HG03139 (cell line): ENCODE data around the gene CUBN.

Experiments
- ATAC-seq: cut with Tn5 transposase; IDR thresholded peaks from one replicate; pipeline ENCODE4 v1.9.1; 2021; ENCODE audit not compliant: unreplicated experiment

Gene CUBN

GRCh38 chr10:16954280-16955030 lies 175.2 kb downstream of the CUBN start:
- ATAC-seq, result no peak

DNA sequence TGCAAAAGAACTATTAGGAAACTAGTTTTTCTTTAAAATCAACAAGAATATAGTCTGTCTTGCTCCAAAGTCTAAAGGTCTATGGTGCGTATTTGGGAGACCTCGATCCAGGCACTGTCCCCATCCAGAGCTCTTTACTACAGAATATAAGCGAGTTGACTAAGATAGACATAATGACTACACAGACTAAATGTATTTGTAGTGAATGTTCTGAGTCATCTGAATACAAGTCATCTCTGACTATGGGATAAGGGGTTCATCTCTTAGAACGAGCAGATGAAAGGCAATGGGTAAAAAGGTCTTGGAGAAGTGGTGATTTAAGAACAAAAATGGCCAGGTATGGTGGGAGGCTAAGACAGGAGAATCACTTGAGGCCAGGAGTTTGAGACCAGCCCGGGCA lies 176.3 kb downstream of the CUBN start:
- no peak for ATAC-seq

DNA sequence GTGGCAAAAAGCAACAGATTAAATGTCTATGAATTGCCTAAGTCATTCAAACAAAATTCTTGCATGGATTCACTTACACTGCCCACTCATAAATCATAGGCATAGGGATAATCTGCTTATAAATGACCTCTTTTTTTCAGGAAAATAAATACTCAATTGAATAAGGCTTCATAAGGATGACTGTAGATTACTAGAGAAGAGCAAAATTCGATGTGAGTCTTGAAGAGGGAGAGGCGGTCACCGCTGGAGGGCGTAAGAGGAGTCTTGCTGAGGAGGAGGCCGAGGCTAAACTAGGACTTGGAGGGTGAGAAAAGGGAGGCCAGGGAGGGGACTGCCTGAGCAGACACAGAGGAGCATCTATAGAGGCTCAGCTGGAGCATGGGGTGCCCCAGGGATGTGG lies 177.0 kb downstream of the CUBN start:
- no peak for ATAC-seq

GRCh38 chr10:16952080-16952479 lies 177.5 kb downstream of the CUBN start:
- ATAC-seq, result no peak

GRCh38 chr10:16950656-16951601 lies 178.7 kb downstream of the CUBN start:
- no peak for ATAC-seq

- ATAC-seq, result no peak
These were observed 179.8 kb downstream of the CUBN start for GRCh38 chr10:16949816-16950215.

- ATAC-seq, result no peak
These were observed 181.2 kb downstream of the CUBN start for GRCh38 chr10:16948361-16948760.

GRCh38 chr10:16947069-16947468 lies 182.5 kb downstream of the CUBN start:
- ATAC-seq, result no peak

DNA sequence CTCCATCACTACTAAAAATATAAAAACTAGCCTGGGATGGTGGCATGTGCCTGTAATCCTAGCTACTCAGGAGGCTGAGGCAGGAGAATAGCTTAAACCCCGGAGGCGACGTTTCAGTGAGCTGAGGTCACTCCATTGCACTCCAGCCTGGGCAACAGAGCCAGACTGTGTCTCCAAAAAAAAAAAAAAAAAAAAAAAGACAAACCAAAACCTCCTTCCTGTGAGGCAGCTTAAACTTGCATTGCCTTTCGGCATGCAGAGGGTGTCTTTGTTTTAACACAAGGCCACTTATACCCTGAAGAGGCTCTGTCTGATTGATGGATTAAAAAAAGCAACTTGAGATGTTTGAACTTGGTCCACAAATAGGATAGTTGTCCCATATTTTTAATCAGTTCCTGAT lies 184.0 kb downstream of the CUBN start:
- no peak for ATAC-seq

DNA sequence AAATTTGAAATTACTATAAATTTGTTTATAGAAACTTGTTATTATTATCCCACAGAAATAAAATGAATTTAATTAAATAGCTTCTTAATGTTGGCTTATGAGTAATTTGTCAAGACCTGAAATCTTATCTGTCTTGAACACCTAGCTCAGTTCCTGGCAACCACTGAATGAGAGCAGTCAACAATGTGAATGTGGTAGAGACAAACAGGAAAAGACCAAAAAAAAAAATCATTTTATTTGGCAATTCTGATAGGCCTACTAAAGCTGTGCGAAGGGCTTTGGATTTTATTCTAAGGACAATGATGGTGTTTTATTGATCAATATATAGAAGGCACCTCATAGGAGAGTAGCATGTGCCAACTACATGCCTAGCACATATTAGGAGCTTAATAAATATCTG lies 184.6 kb downstream of the CUBN start:
- ATAC-seq, result no peak

DNA sequence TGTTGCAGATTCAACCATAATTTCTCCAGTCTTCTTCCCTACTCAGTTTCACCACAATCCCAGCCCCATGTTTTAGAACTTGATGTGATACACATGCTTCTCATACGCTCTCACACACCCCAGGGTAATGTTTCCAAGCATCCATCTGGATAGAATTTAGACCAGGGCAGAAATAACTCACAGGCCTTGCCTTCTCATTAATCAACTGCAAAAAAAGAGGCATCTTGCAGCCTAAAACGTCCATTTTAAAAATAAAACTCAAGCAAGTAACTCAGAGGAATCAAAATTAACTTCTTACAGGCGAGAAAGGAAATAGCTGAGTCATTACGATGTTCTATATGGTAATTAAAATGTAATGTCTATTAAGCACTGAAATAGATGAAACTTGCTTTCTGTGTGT lies 185.2 kb downstream of the CUBN start:
- ATAC-seq, result no peak

DNA sequence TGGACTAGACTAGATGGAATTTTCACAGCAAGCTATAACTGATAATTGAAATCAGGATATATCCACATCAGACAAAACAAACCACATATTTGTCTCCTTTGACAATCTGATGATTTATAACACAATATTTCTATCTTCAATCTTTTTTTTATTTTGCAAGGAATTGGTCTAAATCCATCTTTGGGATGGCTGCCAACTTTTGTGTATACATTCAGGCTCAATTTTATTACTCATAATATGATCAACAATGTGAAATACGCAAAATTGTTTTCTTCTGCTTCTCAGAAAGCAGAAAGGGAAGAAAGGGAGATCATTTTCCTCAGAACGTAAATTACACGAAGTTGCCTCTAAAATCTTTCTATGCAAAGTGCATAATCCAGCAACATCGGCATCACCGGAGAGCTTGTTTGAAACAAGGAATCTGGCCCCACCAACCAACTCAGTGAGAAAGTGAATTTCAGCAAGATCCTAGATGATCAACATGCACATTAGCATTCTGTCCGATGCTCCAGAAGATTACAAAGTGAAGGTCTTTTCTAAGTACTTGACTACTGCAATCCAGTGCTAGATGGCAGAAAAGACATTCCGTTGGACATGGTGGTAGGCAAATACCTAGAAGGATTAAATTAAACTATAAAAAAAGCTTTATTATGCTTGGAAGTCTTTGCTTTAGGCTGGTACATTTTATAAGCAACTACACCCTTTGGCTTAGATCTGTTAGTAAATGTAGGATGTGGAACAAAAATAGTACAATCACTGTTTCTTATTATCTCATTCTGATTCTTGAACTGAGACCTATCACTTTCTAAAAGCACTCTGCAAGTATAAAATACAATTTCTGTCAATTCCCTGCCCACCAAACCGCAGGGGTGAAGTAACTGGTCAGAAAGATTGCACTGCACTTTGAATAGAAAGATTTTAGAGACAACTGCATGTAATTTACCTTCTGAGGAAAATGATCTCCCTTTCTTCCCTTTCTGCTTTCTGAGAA lies 186.0 kb downstream of the CUBN start:
- ATAC-seq, result no peak

- ATAC-seq, result no peak
These were observed 187.1 kb downstream of the CUBN start for GRCh38 chr10:16942381-16943078.

- no peak for ATAC-seq
These were observed 187.7 kb downstream of the CUBN start for GRCh38 chr10:16941870-16942269.

DNA sequence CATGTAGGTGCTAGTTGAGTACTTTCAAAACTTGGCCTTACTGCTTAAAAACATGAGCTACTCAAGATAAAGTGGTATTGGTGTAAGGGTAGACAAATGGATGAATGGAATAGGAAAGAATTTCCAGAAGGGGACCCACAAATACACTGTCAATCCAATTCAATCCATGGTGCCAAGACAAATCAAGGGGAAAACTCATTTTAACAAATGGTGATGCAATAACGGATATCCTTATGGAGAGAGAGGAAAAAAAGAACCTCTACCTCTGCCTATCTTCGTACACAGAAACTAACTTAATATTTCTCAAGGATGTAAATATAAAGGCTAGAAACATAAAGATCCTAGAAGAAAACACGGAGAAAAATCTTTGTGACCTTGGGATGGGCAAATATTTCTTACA lies 188.5 kb downstream of the CUBN start:
- ATAC-seq, result no peak

- ATAC-seq, result no peak
These were observed 190.7 kb downstream of the CUBN start for GRCh38 chr10:16938952-16939351.

DNA sequence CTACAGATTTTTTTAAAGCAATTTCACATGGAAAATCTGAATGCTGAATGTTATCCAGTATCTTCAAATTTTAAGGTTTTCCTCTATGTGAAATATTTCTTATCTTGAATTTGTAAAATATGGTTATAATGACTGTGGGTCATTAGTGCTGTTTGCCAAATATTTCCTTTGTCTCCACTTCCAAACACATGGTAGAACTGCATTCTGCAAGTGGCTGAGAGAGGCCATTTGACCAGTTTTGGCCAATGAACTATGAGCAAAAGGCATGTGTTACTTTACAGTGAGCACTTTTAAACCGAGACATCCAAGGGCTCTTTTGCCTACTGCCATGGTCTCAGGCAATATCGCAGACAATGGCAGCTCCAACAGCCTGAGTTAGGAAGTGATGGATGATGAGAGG lies 195.2 kb downstream of the CUBN start:
- no peak for ATAC-seq

GRCh38 chr10:16933783-16934182 lies 195.8 kb downstream of the CUBN start:
- ATAC-seq, result no peak

DNA sequence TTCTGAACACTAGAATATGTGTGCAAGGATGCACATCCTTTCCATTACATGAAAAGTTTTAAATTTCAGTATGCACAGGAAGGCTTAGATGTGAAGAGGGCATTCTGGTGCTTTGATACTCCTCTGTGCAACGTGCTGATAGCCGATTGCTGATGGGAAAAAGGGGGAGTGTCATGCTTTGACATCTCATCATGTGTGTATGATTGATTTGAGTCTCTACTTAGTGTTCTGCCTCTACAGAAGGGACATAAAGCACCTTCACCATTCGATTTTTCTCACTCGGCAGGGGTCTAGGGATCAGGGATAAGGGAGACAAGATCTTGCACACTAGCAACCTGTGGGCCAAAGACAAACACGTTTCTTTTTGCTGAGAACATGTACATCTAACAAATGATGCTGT lies 197.7 kb downstream of the CUBN start:
- no peak for ATAC-seq

- ATAC-seq, result no peak
These were observed 199.1 kb downstream of the CUBN start for GRCh38 chr10:16930540-16930939.
